Liver (tissue), 9 donors: ENCODE data around the gene PARP3. TPM values are rescaled to one million over a fixed set of nuclear protein-coding genes. Genes with fewer than 3 reads are reported as not detected.
A peak's percentile ranks its signal among the peaks of the same experiment; 100 is the strongest.

Experiments used
- DNase-seq: peaks from one replicate; pipeline ENCODE4 v3.0.0-alpha.2; 2017; ENCODE audit warnings: low spot score
- H3K27ac ChIP-seq, 2 donors: one replicate each; pipeline ENCODE4 v1.7.0; 2013; ENCODE audit warnings: inconsistent platforms in 2 of 2, low read length in 2 of 2, control low read depth in 1 of 2, low read depth in 1 of 2, mild to moderate bottlenecking in 1 of 2
- H3K27me3 ChIP-seq, 4 donors: one replicate each; pipeline versions ENCODE4 v1.6.1 to v1.7.0; 2013; ENCODE audit warnings: low read length in 3 of 4, inconsistent platforms in 1 of 4, mild to moderate bottlenecking in 1 of 4, moderate library complexity in 1 of 4; ENCODE audit not compliant: control insufficient read depth in 4 of 4, insufficient read depth in 4 of 4
- H3K36me3 ChIP-seq, 4 donors: one replicate each; pipeline versions ENCODE4 v1.6.1 to v1.7.0; 2013; ENCODE audit warnings: low read length in 3 of 4, mild to moderate bottlenecking in 3 of 4, low read depth in 1 of 4, moderate library complexity in 1 of 4; ENCODE audit not compliant: control insufficient read depth in 4 of 4, insufficient read depth in 3 of 4
- H3K4me1 ChIP-seq, 4 donors: one replicate each; pipeline versions ENCODE4 v1.6.1 to v1.7.0; 2013; ENCODE audit warnings: low read length in 3 of 4, mild to moderate bottlenecking in 3 of 4, moderate library complexity in 1 of 4; ENCODE audit not compliant: control insufficient read depth in 4 of 4, insufficient read depth in 4 of 4
- H3K4me3 ChIP-seq, 3 donors: one replicate each; pipeline versions ENCODE4 v1.6.1 to v1.7.0; 2013; ENCODE audit warnings: low read length in 3 of 3, control low read depth in 1 of 3, low read depth in 1 of 3, mild to moderate bottlenecking in 1 of 3
- H3K9ac ChIP-seq, 2 donors: one replicate each; pipeline ENCODE4 v1.7.0; 2013; ENCODE audit warnings: low read length in 2 of 2, mild to moderate bottlenecking in 2 of 2, moderate library complexity in 2 of 2, control low read depth in 1 of 2, low read depth in 1 of 2
- H3K9me3 ChIP-seq, 4 donors: one replicate each; pipeline versions ENCODE4 v1.6.1 to v1.7.0; 2013; ENCODE audit warnings: low read length in 3 of 4; ENCODE audit not compliant: control insufficient read depth in 4 of 4
- ATF3 ChIP-seq: IDR thresholded peaks from 2 replicates; pipeline ENCODE4 v1.6.1; 2016; ENCODE audit warnings: antibody characterized with exemption
- FOXA1 ChIP-seq: IDR thresholded peaks from 2 replicates; pipeline ENCODE4 v1.6.1; 2016; ENCODE audit warnings: antibody characterized with exemption
- FOXA2 ChIP-seq: IDR thresholded peaks from 2 replicates; pipeline ENCODE4 v1.6.1; 2016; ENCODE audit warnings: antibody characterized with exemption
- GABPA ChIP-seq, 2 donors: IDR thresholded peaks in 1 of 2; conservative IDR thresholded peaks in 1 of 2; 2 replicates each; pipeline ENCODE4 v1.6.1; 2016; ENCODE audit warnings: antibody characterized with exemption in 2 of 2, mild to moderate bottlenecking in 1 of 2, moderate library complexity in 1 of 2
- HNF4A ChIP-seq, 2 donors: conservative IDR thresholded peaks; 2 replicates each; pipeline ENCODE4 v1.6.1; 2016; ENCODE audit warnings: antibody characterized with exemption in 2 of 2, mild to moderate bottlenecking in 2 of 2
- JUND ChIP-seq, 2 donors: IDR thresholded peaks; 2 replicates each; pipeline ENCODE4 v1.6.1; 2016; ENCODE audit warnings: antibody characterized with exemption in 2 of 2
- MAX ChIP-seq: IDR thresholded peaks from 2 replicates; pipeline ENCODE4 v1.6.1; 2016; ENCODE audit warnings: antibody characterized with exemption
- NR2F2 ChIP-seq: IDR thresholded peaks from 2 replicates; pipeline ENCODE4 v1.6.1; 2016; ENCODE audit warnings: antibody characterized with exemption
- RAD21 ChIP-seq, 2 donors: IDR thresholded peaks; 2 replicates each; pipeline ENCODE4 v1.6.1; 2016; ENCODE audit warnings: antibody characterized with exemption in 2 of 2, mild to moderate bottlenecking in 2 of 2
- REST ChIP-seq: IDR thresholded peaks from 2 replicates; pipeline ENCODE4 v1.6.1; 2016; ENCODE audit warnings: antibody characterized with exemption, mild to moderate bottlenecking
- RXRA ChIP-seq, 2 donors: IDR thresholded peaks; 2 replicates each; pipeline ENCODE4 v1.6.1; 2017 to 2018; ENCODE audit warnings: antibody characterized with exemption in 2 of 2, mild to moderate bottlenecking in 1 of 2
- SP1 ChIP-seq: IDR thresholded peaks from 2 replicates; pipeline ENCODE4 v1.6.1; 2018; ENCODE audit warnings: antibody characterized with exemption, mild to moderate bottlenecking
- TAF1 ChIP-seq: conservative IDR thresholded peaks from 2 replicates; pipeline ENCODE4 v1.6.1; 2016; ENCODE audit warnings: antibody characterized with exemption, mild to moderate bottlenecking
- YY1 ChIP-seq: IDR thresholded peaks from 2 replicates; pipeline ENCODE4 v1.6.1; 2016; ENCODE audit warnings: antibody characterized with exemption, mild to moderate bottlenecking
- ZBTB33 ChIP-seq: IDR thresholded peaks from 2 replicates; pipeline ENCODE4 v1.6.1; 2016; ENCODE audit warnings: antibody characterized with exemption
- WGBS: extraction: QIAGEN DNeasy Blood & Tissue Kit; methylation state at CpG from one replicate; pipeline ENCODE4 v1.1.7; 2013; 5-methylcytosine and 5-hydroxymethylcytosine counted together
- polyA plus RNA-seq, 2 donors: library from polyadenylated mRNA; stranded (reverse) in 1 of 2; unstranded in 1 of 2; fragments of 200-250 nt in 1 of 2; fragments of >200 nt in 1 of 2; fragmentation: Nextera tagmentation in 1 of 2; extraction: Ambion mirVana in 1 of 2; gene quantifications; one replicate each; pipeline versions ENCODE4 v1.2.1 to v1.2.3, GENCODE V29; 2013 to 2015
- total RNA-seq, 2 donors: library from RNA; depleted of rRNA; stranded (reverse); fragments of >200 nt; gene quantifications; one replicate each; pipeline ENCODE4 v1.2.3, GENCODE V29; 2014
- donor health status: healthy.
- donor health status: healthy.
- donor health status: healthy.
- donor health status: healthy.
- donor health status: healthy.

Gene PARP3
- total and polyA plus RNA-seq, 4 donors: 1.5 to 21.4 (median 12.7) TPM

- Histone ChIP-seq H3K4me3 (no peak overlapping the region), H3K4me1 (peaks cover 11 to 42% (median 27%) of the 10 kb centered on the region in 4 donors), H3K36me3 (no peaks in the 10 kb centered on the region), H3K9ac (no peak overlapping the region), H3K27me3 (no peaks in the 10 kb centered on the region), H3K27ac (peak overlapping the region; percentile 11 to 30), H3K9me3 (no peaks in the 10 kb centered on the region)
- no peak for TF ChIP-seq YY1
- no peak for TF ChIP-seq TAF1
- no peak for TF ChIP-seq FOXA2
- no peak for TF ChIP-seq FOXA1
- no peak for TF ChIP-seq REST
- TF ChIP-seq RAD21 (IDR thresholded peaks at IDR 0.05): no peak
- no peak for TF ChIP-seq NR2F2
- TF ChIP-seq ATF3: no peak
- TF ChIP-seq RXRA (IDR thresholded peaks at IDR 0.05): no peak
- no peak for TF ChIP-seq JUND (IDR thresholded peaks at IDR 0.05)
- TF ChIP-seq MAX: no peak
- no peak for TF ChIP-seq SP1
- no peak for TF ChIP-seq HNF4A (conservative IDR thresholded peaks at IDR 0.05)
- TF ChIP-seq GABPA (IDR thresholded peaks at IDR 0.05 in 1 of 2, conservative IDR thresholded peaks at IDR 0.05 in 1 of 2): no peak
- no peak for TF ChIP-seq ZBTB33
- no peak for DNase-seq
- whole genome bisulfite sequencing: 84% methylated on average over 9 of the region's 9 CpGs
Measured at GRCh38 chr3:51977446-51978142, 35.4 kb downstream of the PARP3 start.

- Histone ChIP-seq H3K27ac (peak overlapping the region in 1 of 2 donors; percentile 30), H3K9me3 (no peaks in the 10 kb centered on the region), H3K4me3 (no peak overlapping the region), H3K9ac (no peak overlapping the region), H3K36me3 (no peaks in the 10 kb centered on the region), H3K4me1 (peaks cover 11 to 45% (median 27%) of the 10 kb centered on the region in 4 donors), H3K27me3 (no peaks in the 10 kb centered on the region)
- TF ChIP-seq RXRA (IDR thresholded peaks at IDR 0.05): no peak
- 79% methylated on average over 4 of the region's 4 CpGs for WGBS
- no peak for DNase-seq
Measured at GRCh38 chr3:51978143-51978502, 36.0 kb downstream of the PARP3 start.
